ENCODE data around the gene SLC29A1. TPM values are rescaled to one million over a fixed set of nuclear protein-coding genes. Genes with fewer than 3 reads are reported as not detected.

Gene SLC29A1
- polyA plus RNA-seq, 2 of the 4 experiments (the other 2 are of a cell fraction) = 45.6 to 72.3 TPM

GRCh38 chr6:44185953-44186634 is 37.3 kb upstream of the SLC29A1 start:
- ATAC-seq (no peak; a peak in 1 of 6 replicates), FAIRE-seq (no peak), DNase-seq (ENCODE audit: low read depth in 1 of 2, low spot score in 1 of 2) (no peak)
- 70% methylated on average over 9 of the region's 9 CpGs for WGBS (ENCODE audit: missing lambda C conversion rate)
- H3K4me1 ChIP-seq = no peaks in the 10 kb centered on the region
- CTCF ChIA-PET = interaction anchor here (1.3 to 4.5 kb wide), 4 partner anchors 13 to 90 kb away, joined by 3 to 17 read pairs (median 7); no protein-coding TSS in a partner anchor
- no peak overlapping the region for H3K27ac ChIP-seq
- no peak for TF ChIP-seq ESRRA (IDR thresholded peaks at IDR 0.05; ENCODE audit: borderline replicate concordance, low read length)
- POLR2A ChIA-PET = no interaction called here
- no peaks in the 10 kb centered on the region for H3K9me3 ChIP-seq
- H3K4me3 ChIP-seq = no peak overlapping the region
- H3K4me2 ChIP-seq = no peak overlapping the region

GRCh38 chr6:44186635-44187025 is 36.8 kb upstream of the SLC29A1 start:
- H3K27ac ChIP-seq = no peak overlapping the region
- FAIRE-seq (no peak), ATAC-seq (no peak), DNase-seq (ENCODE audit: low read depth in 1 of 2, low spot score in 1 of 2) (no peak)
- ChIA-PET CTCF (interaction anchor here (1.9 to 4.5 kb wide), 3 partner anchors 14 to 48 kb away, joined by 5 to 17 read pairs (median 9); no protein-coding TSS in a partner anchor), POLR2A (no interaction called here)
- H3K9me3 ChIP-seq = no peaks in the 10 kb centered on the region
- 67% methylated on average over 7 of the region's 7 CpGs for WGBS (ENCODE audit: missing lambda C conversion rate)
- H3K4me3 ChIP-seq = no peak overlapping the region
- TF ChIP-seq ELK1 (IDR thresholded peaks at IDR 0.05; ENCODE audit: low read depth, low read length) = no peak
- H3K4me1 ChIP-seq = no peaks in the 10 kb centered on the region
- no peak overlapping the region for H3K4me2 ChIP-seq

- DNase-seq (ENCODE audit: low read depth in 1 of 2, low spot score in 1 of 2) (no peak), FAIRE-seq (no peak), ATAC-seq (no peak)
- no peak overlapping the region for H3K4me3 ChIP-seq
- TF ChIP-seq RARB (CRISPR knock-in tag; IDR thresholded peaks at IDR 0.05) = no peak
- no peak for TF ChIP-seq ZSCAN20 (CRISPR knock-in tag; IDR thresholded peaks at IDR 0.05)
- TF ChIP-seq CEBPB (IDR thresholded peaks at IDR 0.05) = no peak
- no peak for TF ChIP-seq ZFP36 (IDR thresholded peaks at IDR 0.05; ENCODE audit: borderline replicate concordance, partially characterized antibody)
- TF ChIP-seq ZNF302 (CRISPR knock-in tag; IDR thresholded peaks at IDR 0.05) = no peak
- TF ChIP-seq EP300 (IDR thresholded peaks at IDR 0.05) = no peak
- no peak for TF ChIP-seq PBX3 (IDR thresholded peaks at IDR 0.05)
- no peak for TF ChIP-seq POLR2A (IDR thresholded peaks at IDR 0.05; ENCODE audit: low read length)
- no peak for TF ChIP-seq KDM1A (IDR thresholded peaks at IDR 0.05; ENCODE audit: low read depth)
- TF ChIP-seq CBX2 (IDR thresholded peaks at IDR 0.05; ENCODE audit: borderline replicate concordance, low read depth) = no peak
- TF ChIP-seq KDM5A (IDR thresholded peaks at IDR 0.05) = no peak
- no peak for TF ChIP-seq RFX5 (IDR thresholded peaks at IDR 0.05)
- TF ChIP-seq MYC (IDR thresholded peaks at IDR 0.05; ENCODE audit: borderline replicate concordance, low read length) = no peak
- no peak for TF ChIP-seq HES2 (IDR thresholded peaks at IDR 0.05)
- TF ChIP-seq JUNB (IDR thresholded peaks at IDR 0.05) = no peak
- no peak for TF ChIP-seq CBX8 (IDR thresholded peaks at IDR 0.05)
- no peak for TF ChIP-seq MAX (IDR thresholded peaks at IDR 0.05)
- no peak for TF ChIP-seq FOSB (CRISPR knock-in tag; IDR thresholded peaks at IDR 0.05)
- TF ChIP-seq CHD4 (IDR thresholded peaks at IDR 0.05; ENCODE audit: borderline replicate concordance) = no peak
- TF ChIP-seq RNF2 (IDR thresholded peaks at IDR 0.05; ENCODE audit: borderline replicate concordance, low read depth) = no peak
- no peak overlapping the region for H3K27ac ChIP-seq
- H3K4me1 ChIP-seq = no peaks in the 10 kb centered on the region
- WGBS (ENCODE audit: missing lambda C conversion rate) = 43% methylated on average over 2 of the region's 2 CpGs
- ChIA-PET CTCF (interaction anchor here (0.9 to 4.5 kb wide), 3 partner anchors 12 to 16 kb away, joined by 3 to 17 read pairs (median 3); no protein-coding TSS in a partner anchor), POLR2A (no interaction called here)
- H3K4me2 ChIP-seq = no peak overlapping the region
- H3K9me3 ChIP-seq = no peaks in the 10 kb centered on the region
These were observed 34.6 kb upstream of the SLC29A1 start for GRCh38 chr6:44188819-44189218.
